Natural killer cell (primary cell): ENCODE results near the gene MTUS2. TPM values are rescaled to one million over a fixed set of nuclear protein-coding genes. Genes with fewer than 3 reads are reported as not detected.

Experiments used
- ATAC-seq, 3 donors: fragments of 150-1000 bp in 2 of 3; fragments of 200-7000 bp in 1 of 3; cut with Tn5 transposase; 1 replicate in 1 of 3; 2 replicates in 2 of 3; pipeline ENCODE4 v1.10.0; 2021; ENCODE audit warnings: mild to moderate bottlenecking in 2 of 3, moderate library complexity in 2 of 3
- DNase-seq, 2 donors: peaks; one replicate each; pipeline versions ENCODE4 v3.0.0 to v3.0.0-alpha.2; 2013 to 2021; ENCODE audit warnings: mixed read lengths in 1 of 2
- H3K27ac ChIP-seq: one replicate; pipeline ENCODE4 v1.5.1; 2013; ENCODE audit warnings: mild to moderate bottlenecking, low read length
- H3K27me3 ChIP-seq: one replicate; pipeline ENCODE4 v1.6.1; 2013; ENCODE audit warnings: low read length; ENCODE audit not compliant: control insufficient read depth, insufficient read depth
- H3K36me3 ChIP-seq: one replicate; pipeline ENCODE4 v1.6.1; 2013; ENCODE audit warnings: low read length; ENCODE audit not compliant: control insufficient read depth, insufficient read depth
- H3K4me1 ChIP-seq: one replicate; pipeline ENCODE4 v1.6.1; 2013; ENCODE audit warnings: low read length; ENCODE audit not compliant: control insufficient read depth, insufficient read depth
- H3K4me3 ChIP-seq: one replicate; pipeline ENCODE4 v1.5.1; 2013; ENCODE audit warnings: low read length
- H3K9me3 ChIP-seq: one replicate; pipeline ENCODE4 v1.6.1; 2013; ENCODE audit warnings: low read length; ENCODE audit not compliant: control insufficient read depth, insufficient read depth
- H3K27ac Mint-ChIP-seq, 2 donors: one replicate each; pipeline ENCODE4 v1.8.0; 2022; ENCODE audit warnings: mild to moderate bottlenecking in 2 of 2, mixed read lengths in 2 of 2, moderate library complexity in 1 of 2
- H3K27me3 Mint-ChIP-seq, 2 donors: one replicate each; pipeline ENCODE4 v1.8.0; 2022; ENCODE audit warnings: low read depth in 2 of 2, mixed read lengths in 2 of 2
- H3K36me3 Mint-ChIP-seq: one replicate; pipeline ENCODE4 v1.8.0; 2022; ENCODE audit warnings: mixed read lengths
- H3K4me1 Mint-ChIP-seq, 2 donors: one replicate each; pipeline ENCODE4 v1.8.0; 2022; ENCODE audit warnings: mixed read lengths in 2 of 2
- H3K4me3 Mint-ChIP-seq: one replicate; pipeline ENCODE4 v1.8.0; 2022; ENCODE audit warnings: mild to moderate bottlenecking, moderate library complexity, mixed read lengths
- H3K9me3 Mint-ChIP-seq, 2 donors: one replicate each; pipeline ENCODE4 v1.8.0; 2022; ENCODE audit warnings: mixed read lengths in 2 of 2
- WGBS: methylation state at CpG from one replicate; pipeline ENCODE4 v1.1.7; 2013; ENCODE audit warnings: missing lambda C conversion rate; ENCODE audit not compliant: insufficient coverage; 5-methylcytosine and 5-hydroxymethylcytosine counted together
- intact Hi-C: fragments of 100-400 bp; cut with micrococcal nuclease; formaldehyde crosslinking; loops from one replicate; pipeline ENCODE4 v1.14.2; 2022
- total RNA-seq, 4 donors: library from RNA; stranded (reverse); fragments of 120-200 nt in 1 of 4; gene quantifications; one replicate each; pipeline versions ENCODE4 v1.2.3 to v1.2.4, GENCODE V29; 2013 to 2022
- TF ChIP-seq, protein P1 (sequence below): fragments of 200-600 bp; IDR thresholded peaks from one replicate; pipeline ENCODE4 v1.8.0; 2022; ENCODE audit warnings: antibody characterized with exemption

MTUS2 gene
- total RNA-seq, 3 donors from 2014 or later (not counting 1 experiment from before 2014, with no cell fraction given): not detected

DNA sequence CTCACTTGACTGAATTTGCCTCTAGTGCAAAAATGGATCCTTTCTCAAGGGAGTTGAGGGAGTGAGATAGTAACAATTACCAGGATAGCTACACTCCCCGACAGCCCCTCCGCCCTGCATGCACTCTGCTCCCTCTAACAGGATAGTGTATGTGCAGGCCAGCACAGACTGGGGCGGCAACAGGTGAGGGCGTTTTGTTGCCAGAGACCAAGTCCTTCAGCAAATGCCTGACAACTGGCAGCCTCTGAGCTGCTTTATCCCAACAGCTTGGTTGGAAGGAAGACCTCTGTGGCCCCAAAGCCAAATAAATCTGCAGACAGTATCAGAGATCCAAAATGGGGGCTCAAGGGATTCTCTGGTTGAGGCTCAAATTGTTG lies 688.7 kb downstream of the MTUS2 start:
- Histone ChIP-seq H3K9me3 (no peaks in the 10 kb centered on the region), H3K36me3 (no peaks in the 10 kb centered on the region), H3K27me3 (no peaks in the 10 kb centered on the region), H3K4me1 (no peaks in the 10 kb centered on the region), H3K4me3 (no peak overlapping the region), H3K27ac (no peak overlapping the region)
- TF ChIP-seq, protein P1, sequence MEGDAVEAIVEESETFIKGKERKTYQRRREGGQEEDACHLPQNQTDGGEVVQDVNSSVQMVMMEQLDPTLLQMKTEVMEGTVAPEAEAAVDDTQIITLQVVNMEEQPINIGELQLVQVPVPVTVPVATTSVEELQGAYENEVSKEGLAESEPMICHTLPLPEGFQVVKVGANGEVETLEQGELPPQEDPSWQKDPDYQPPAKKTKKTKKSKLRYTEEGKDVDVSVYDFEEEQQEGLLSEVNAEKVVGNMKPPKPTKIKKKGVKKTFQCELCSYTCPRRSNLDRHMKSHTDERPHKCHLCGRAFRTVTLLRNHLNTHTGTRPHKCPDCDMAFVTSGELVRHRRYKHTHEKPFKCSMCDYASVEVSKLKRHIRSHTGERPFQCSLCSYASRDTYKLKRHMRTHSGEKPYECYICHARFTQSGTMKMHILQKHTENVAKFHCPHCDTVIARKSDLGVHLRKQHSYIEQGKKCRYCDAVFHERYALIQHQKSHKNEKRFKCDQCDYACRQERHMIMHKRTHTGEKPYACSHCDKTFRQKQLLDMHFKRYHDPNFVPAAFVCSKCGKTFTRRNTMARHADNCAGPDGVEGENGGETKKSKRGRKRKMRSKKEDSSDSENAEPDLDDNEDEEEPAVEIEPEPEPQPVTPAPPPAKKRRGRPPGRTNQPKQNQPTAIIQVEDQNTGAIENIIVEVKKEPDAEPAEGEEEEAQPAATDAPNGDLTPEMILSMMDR: no peak
- Mint-ChIP-seq H3K4me3 (no peak overlapping the region), H3K36me3 (no peaks in the 10 kb centered on the region), H3K27ac (peak overlapping the region in 1 of 2 donors; percentile 65), H3K27me3 (peaks cover 3 to 8% of the 10 kb centered on the region in 2 donors), H3K9me3 (no peaks in the 10 kb centered on the region), H3K4me1 (peaks cover 0 to 8% of the 10 kb centered on the region in 2 donors)
- ATAC-seq: no peak
- DNase-seq: no peak
- 74% methylated on average over 4 of the region's 4 CpGs for WGBS
- intact Hi-C loops: loop anchor here (1.0 kb wide), 3 partner anchors 199 to 606 kb away; no protein-coding TSS in a partner anchor

DNA sequence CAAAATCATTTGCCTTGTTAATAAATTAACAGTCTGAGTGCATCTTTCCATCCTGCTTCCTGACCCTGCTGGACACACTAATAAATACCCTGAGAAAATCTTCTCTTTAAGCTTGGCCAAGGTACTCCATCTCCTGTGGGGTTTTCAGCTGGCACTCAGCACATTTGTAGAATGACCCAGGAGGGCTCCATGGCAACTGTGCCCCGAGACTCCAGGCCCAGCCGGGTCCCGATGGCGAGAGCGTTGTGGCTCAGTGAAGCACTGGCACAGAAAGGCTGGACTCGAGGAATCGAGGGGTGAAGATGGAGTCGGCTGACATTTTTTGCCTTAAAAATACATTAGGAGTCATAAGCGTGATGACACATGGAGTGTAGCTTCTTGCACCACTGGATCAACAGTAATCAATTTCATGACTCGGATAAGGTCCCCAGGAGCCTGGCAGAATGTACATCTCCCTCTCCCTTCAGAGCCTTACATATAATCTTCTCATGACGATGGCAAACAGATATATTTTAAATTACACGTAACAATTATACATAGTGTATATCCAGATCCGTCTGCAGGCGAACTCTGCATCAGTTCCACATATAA lies 690.0 kb downstream of the MTUS2 start:
- Histone ChIP-seq H3K27ac (no peak overlapping the region), H3K36me3 (peaks cover 2% of the 10 kb centered on the region), H3K27me3 (no peaks in the 10 kb centered on the region), H3K4me1 (no peaks in the 10 kb centered on the region), H3K4me3 (no peak overlapping the region), H3K9me3 (no peaks in the 10 kb centered on the region)
- H3K36me3 Mint-ChIP-seq: no peaks in the 10 kb centered on the region
- ATAC-seq: no peak
- H3K4me3 Mint-ChIP-seq: no peak overlapping the region
- TF ChIP-seq, protein P1: no peak
- DNase-seq: no peak
- peaks cover 0 to 3% of the 10 kb centered on the region in 2 donors for H3K27me3 Mint-ChIP-seq
- no peaks in the 10 kb centered on the region for H3K9me3 Mint-ChIP-seq
- no peak overlapping the region for H3K27ac Mint-ChIP-seq
- WGBS: 98% methylated on average over 14 of the region's 14 CpGs
- peaks cover 0 to 8% of the 10 kb centered on the region in 2 donors for H3K4me1 Mint-ChIP-seq
- intact Hi-C loops: no loop called here

DNA sequence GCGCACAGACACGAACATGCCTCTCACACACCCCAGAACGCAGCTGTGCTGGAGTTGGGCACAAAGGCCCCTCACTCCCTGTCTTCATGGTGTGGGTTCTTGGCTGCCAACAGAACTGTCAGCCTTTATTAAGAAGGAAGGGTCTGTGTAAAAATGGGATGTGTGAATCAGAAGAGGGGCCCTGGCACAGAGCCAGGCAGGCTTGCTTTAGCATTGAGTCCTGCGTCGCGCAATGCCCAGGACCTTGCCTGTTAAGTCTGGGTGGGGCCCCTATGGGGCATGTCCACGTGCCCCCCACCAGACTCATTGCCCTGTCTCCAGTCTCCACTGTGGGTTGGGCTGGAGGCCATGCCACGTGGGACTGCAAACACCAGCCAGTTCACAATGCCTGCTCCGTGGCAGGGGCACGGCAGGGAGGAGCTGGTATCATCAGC lies 690.5 kb downstream of the MTUS2 start:
- Histone ChIP-seq H3K27ac (no peak overlapping the region), H3K4me3 (no peak overlapping the region), H3K36me3 (peaks cover 4% of the 10 kb centered on the region), H3K9me3 (no peaks in the 10 kb centered on the region), H3K4me1 (no peaks in the 10 kb centered on the region), H3K27me3 (no peaks in the 10 kb centered on the region)
- Mint-ChIP-seq H3K36me3 (no peaks in the 10 kb centered on the region), H3K27me3 (no peaks in the 10 kb centered on the region), H3K4me3 (no peak overlapping the region), H3K9me3 (no peaks in the 10 kb centered on the region), H3K27ac (no peak overlapping the region), H3K4me1 (peaks cover 0 to 8% of the 10 kb centered on the region in 2 donors)
- TF ChIP-seq, protein P1: no peak
- 96% methylated on average over 10 of the region's 10 CpGs for WGBS
- ATAC-seq (no peak), DNase-seq (no peak)
- intact Hi-C loops: no loop called here
